KMS-11 (cell line): Measurements from ENCODE around the gene DYNLT3.

Source experiments
- H2AFZ ChIP-seq: fragments of 200-600 bp; sonication (generic); 2 replicates; pipeline ENCODE4 v1.6.1; 2016; ENCODE audit warnings: antibody characterized with exemption, mixed run types, low read depth
- H3K27ac ChIP-seq: fragments of 200-600 bp; sonication (generic); 2 replicates; pipeline ENCODE4 v1.6.1; 2016; ENCODE audit warnings: mild to moderate bottlenecking, mixed run types
- H3K27me3 ChIP-seq: fragments of 200-600 bp; sonication (generic); 2 replicates; pipeline ENCODE4 v1.6.1; 2017; ENCODE audit warnings: mild to moderate bottlenecking, low read depth, mixed run types, moderate library complexity; ENCODE audit not compliant: insufficient read depth
- H3K36me3 ChIP-seq: fragments of 200-600 bp; sonication (generic); 2 replicates; pipeline ENCODE4 v1.6.1; 2017; ENCODE audit warnings: mild to moderate bottlenecking, mixed run types; ENCODE audit not compliant: insufficient read depth
- H3K4me1 ChIP-seq: fragments of 200-600 bp; sonication (generic); 2 replicates; pipeline ENCODE4 v1.6.1; 2016; ENCODE audit warnings: mild to moderate bottlenecking, low read depth, mixed run types; ENCODE audit not compliant: poor library complexity, severe bottlenecking
- H3K4me2 ChIP-seq: fragments of 200-600 bp; sonication (generic); 2 replicates; pipeline ENCODE4 v1.7.0; 2016; ENCODE audit warnings: mild to moderate bottlenecking, mixed run types
- H3K4me3 ChIP-seq: fragments of 200-600 bp; sonication (generic); IDR thresholded peaks from 2 replicates; pipeline ENCODE4 v1.6.1; 2017; ENCODE audit warnings: low read depth, low read length, mixed read lengths; ENCODE audit not compliant: insufficient read depth
- H3K79me2 ChIP-seq: fragments of 200-600 bp; sonication (generic); 2 replicates; pipeline ENCODE4 v1.6.1; 2016; ENCODE audit warnings: low read depth, mixed run types; ENCODE audit not compliant: insufficient read depth
- H3K9ac ChIP-seq: fragments of 200-600 bp; sonication (generic); 2 replicates; pipeline ENCODE4 v1.6.1; 2016; ENCODE audit warnings: mild to moderate bottlenecking, mixed run types
- H4K20me1 ChIP-seq: fragments of 200-600 bp; sonication (generic); 2 replicates; pipeline ENCODE4 v1.6.1; 2016; ENCODE audit warnings: mild to moderate bottlenecking, mixed run types; ENCODE audit not compliant: insufficient read depth
- CTCF ChIP-seq: fragments of 200-600 bp; sonication (generic); conservative IDR thresholded peaks from 2 replicates; pipeline ENCODE4 v1.6.1; 2017; ENCODE audit warnings: low read depth, mild to moderate bottlenecking, antibody characterized with exemption, low read length, moderate library complexity, mixed read lengths

DYNLT3 gene

GRCh38 chrX:37846141-37846540 is 1.2 kb downstream of the DYNLT3 start:
- Histone ChIP-seq H3K4me1 (peaks cover 17% of the 10 kb centered on the region), H4K20me1 (no peaks in the 10 kb centered on the region), H3K27me3 (no peaks in the 10 kb centered on the region), H3K79me2 (no peaks in the 10 kb centered on the region), H2AFZ (no peak overlapping the region), H3K4me3 (no peak overlapping the region), H3K9ac (no peak overlapping the region), H3K36me3 (no peaks in the 10 kb centered on the region), H3K27ac (no peak overlapping the region), H3K4me2 (peak overlapping the region; percentile 60)
- TF ChIP-seq CTCF, result no peak

DNA sequence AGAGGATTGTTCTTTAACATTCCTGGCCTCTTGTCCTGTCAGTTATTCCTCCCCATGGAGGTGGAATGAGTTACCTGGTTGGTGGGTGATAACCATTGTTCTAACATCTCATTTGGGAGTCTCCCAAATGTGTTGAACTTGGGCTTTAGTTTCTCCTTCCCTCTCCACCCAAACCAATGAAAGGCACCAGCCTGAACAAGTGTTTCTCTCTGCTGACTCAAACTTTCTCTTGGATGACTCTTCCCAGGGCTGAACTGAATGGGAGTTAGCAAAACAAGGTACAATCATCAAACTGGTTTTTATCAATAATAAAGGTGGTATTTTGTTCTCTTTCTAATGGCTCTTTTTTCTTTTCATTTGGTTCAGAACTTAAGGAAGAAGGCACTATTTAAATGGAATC is 2.7 kb downstream of the DYNLT3 start:
- Histone ChIP-seq H3K4me3 (no peak overlapping the region), H3K27ac (no peak overlapping the region), H3K79me2 (no peaks in the 10 kb centered on the region), H3K4me2 (no peak overlapping the region), H2AFZ (no peak overlapping the region), H3K4me1 (peaks cover 17% of the 10 kb centered on the region), H3K36me3 (no peaks in the 10 kb centered on the region), H3K27me3 (no peaks in the 10 kb centered on the region), H3K9ac (no peak overlapping the region), H4K20me1 (no peaks in the 10 kb centered on the region)
- no peak for TF ChIP-seq CTCF

- Histone ChIP-seq H3K4me3 (no peak overlapping the region), H3K4me2 (no peak overlapping the region), H3K79me2 (no peaks in the 10 kb centered on the region), H3K36me3 (no peaks in the 10 kb centered on the region), H2AFZ (no peak overlapping the region), H3K4me1 (no peaks in the 10 kb centered on the region), H3K27ac (no peak overlapping the region), H4K20me1 (no peaks in the 10 kb centered on the region), H3K27me3 (no peaks in the 10 kb centered on the region), H3K9ac (no peak overlapping the region)
- TF ChIP-seq CTCF, result no peak
Observed at GRCh38 chrX:37840931-37841330, 6.4 kb downstream of the DYNLT3 start.

GRCh38 chrX:37834937-37835336 is 12.4 kb downstream of the DYNLT3 start:
- no peak overlapping the region for H3K9ac ChIP-seq
- TF ChIP-seq CTCF, result no peak
- no peak overlapping the region for H3K4me2 ChIP-seq
- no peaks in the 10 kb centered on the region for H3K27me3 ChIP-seq
- H3K4me1 ChIP-seq, result no peaks in the 10 kb centered on the region
- H3K27ac ChIP-seq, result no peak overlapping the region
- no peak overlapping the region for H3K4me3 ChIP-seq
- H3K79me2 ChIP-seq, result no peaks in the 10 kb centered on the region
- H3K36me3 ChIP-seq, result no peaks in the 10 kb centered on the region
- H2AFZ ChIP-seq, result no peak overlapping the region
- no peaks in the 10 kb centered on the region for H4K20me1 ChIP-seq

GRCh38 chrX:37830371-37830770 is 17.0 kb downstream of the DYNLT3 start:
- TF ChIP-seq CTCF, result no peak
- Histone ChIP-seq H2AFZ (no peak overlapping the region), H3K27ac (no peak overlapping the region), H4K20me1 (no peaks in the 10 kb centered on the region), H3K9ac (no peak overlapping the region), H3K4me2 (no peak overlapping the region), H3K79me2 (no peaks in the 10 kb centered on the region), H3K4me1 (no peaks in the 10 kb centered on the region), H3K27me3 (no peaks in the 10 kb centered on the region), H3K36me3 (no peaks in the 10 kb centered on the region), H3K4me3 (no peak overlapping the region)
